GM23338 (cell line): ENCODE data around the gene GPC6. TPM values are rescaled to one million over a fixed set of nuclear protein-coding genes. Genes with fewer than 3 reads are reported as not detected.

ENCODE experiments used
- ATAC-seq: fragments of 200-7000 bp; cut with Tn5 transposase; 3 replicates; pipeline ENCODE4 v1.9.1; 2020
- DNase-seq: peaks from one replicate; pipeline ENCODE4 v3.0.0-alpha.2; 2015; ENCODE audit warnings: low spot score
- H2AFZ ChIP-seq: fragments of 200-600 bp; sonication (generic); 2 replicates; pipeline ENCODE4 v1.8.0; 2016; ENCODE audit warnings: antibody characterized with exemption, mild to moderate bottlenecking, moderate library complexity
- H3F3A ChIP-seq: fragments of 200-600 bp; sonication (generic); replicated peaks from 2 replicates; pipeline ENCODE4 v1.8.0; 2017; ENCODE audit warnings: antibody characterized with exemption, mixed run types, low read depth
- H3K27ac ChIP-seq: fragments of 200-600 bp; sonication (generic); 2 replicates; pipeline ENCODE4 v1.6.1; 2016; ENCODE audit warnings: low read depth
- H3K27me3 ChIP-seq: fragments of 200-600 bp; sonication (generic); 2 replicates; pipeline ENCODE4 v1.8.0; 2016; ENCODE audit warnings: mild to moderate bottlenecking, mixed run types, moderate library complexity; ENCODE audit not compliant: insufficient read depth
- H3K36me3 ChIP-seq: fragments of 200-600 bp; sonication (generic); 2 replicates; pipeline ENCODE4 v1.8.0; 2016; ENCODE audit warnings: mild to moderate bottlenecking; ENCODE audit not compliant: insufficient read depth
- H3K4me1 ChIP-seq: fragments of 200-600 bp; sonication (generic); 2 replicates; pipeline ENCODE4 v1.8.0; 2016; ENCODE audit warnings: mild to moderate bottlenecking, moderate library complexity; ENCODE audit not compliant: insufficient read depth
- H3K4me2 ChIP-seq: fragments of 200-600 bp; sonication (generic); 2 replicates; pipeline ENCODE4 v1.7.1; 2017; ENCODE audit warnings: mixed run types
- H3K4me3 ChIP-seq: fragments of 200-600 bp; sonication (generic); 2 replicates; pipeline ENCODE4 v1.6.1; 2016; ENCODE audit warnings: mixed run types
- H3K79me2 ChIP-seq: fragments of 200-600 bp; sonication (generic); replicated peaks from 2 replicates; pipeline ENCODE4 v1.8.0; 2017; ENCODE audit warnings: mild to moderate bottlenecking; ENCODE audit not compliant: insufficient read depth
- H3K9me2 ChIP-seq: fragments of 200-600 bp; sonication (generic); 2 replicates; pipeline ENCODE4 v1.8.0; 2017; ENCODE audit not compliant: insufficient read depth
- H4K20me1 ChIP-seq: fragments of 200-600 bp; sonication (generic); replicated peaks from 2 replicates; pipeline ENCODE4 v1.8.0; 2017; ENCODE audit warnings: mild to moderate bottlenecking; ENCODE audit not compliant: insufficient read depth
- H3K27ac Mint-ChIP-seq: 2 replicates; pipeline ENCODE4 v1.8.0; 2020; ENCODE audit warnings: inconsistent platforms, mild to moderate bottlenecking, moderate library complexity, mixed read lengths
- H3K27me3 Mint-ChIP-seq: 3 replicates; pipeline ENCODE4 v1.8.0; 2022; ENCODE audit warnings: low read depth, mild to moderate bottlenecking, moderate library complexity, mixed read lengths, inconsistent platforms; ENCODE audit not compliant: insufficient read depth, poor library complexity
- H3K36me3 Mint-ChIP-seq: 3 replicates; pipeline ENCODE4 v1.8.0; 2021; ENCODE audit warnings: low read depth, mild to moderate bottlenecking, inconsistent platforms, moderate library complexity, mixed read lengths
- H3K4me1 Mint-ChIP-seq: 3 replicates; pipeline ENCODE4 v1.8.0; 2020; ENCODE audit warnings: mild to moderate bottlenecking, inconsistent platforms, mixed read lengths
- H3K4me3 Mint-ChIP-seq: 3 replicates; pipeline ENCODE4 v1.8.0; 2021; ENCODE audit warnings: moderate library complexity, mild to moderate bottlenecking, inconsistent platforms, mixed read lengths
- H3K9me3 Mint-ChIP-seq: 3 replicates; pipeline ENCODE4 v1.8.0; 2020; ENCODE audit warnings: moderate library complexity, mild to moderate bottlenecking, inconsistent platforms, mixed read lengths
- CREB1 ChIP-seq: fragments of 250-450 bp; sonication (Bioruptor Pico); IDR thresholded peaks from 2 replicates; pipeline ENCODE4 v1.5.0; 2020; ENCODE audit warnings: low read depth, mild to moderate bottlenecking, moderate library complexity
- NANOG ChIP-seq: IDR thresholded peaks from 2 replicates; pipeline ENCODE4 v1.6.1; 2016; ENCODE audit warnings: antibody characterized with exemption, borderline replicate concordance
- POLR2AphosphoS5 ChIP-seq: IDR thresholded peaks from 2 replicates; pipeline ENCODE4 v1.6.1; 2016; ENCODE audit warnings: antibody characterized with exemption, low read depth
- STAT1 ChIP-seq: IDR thresholded peaks from one replicate; pipeline ENCODE4 v1.6.1; 2016; ENCODE audit warnings: antibody characterized with exemption; ENCODE audit not compliant: unreplicated experiment
- ZNF114 ChIP-seq: fragments of 250-450 bp; sonication (Bioruptor Pico); IDR thresholded peaks from 2 replicates; pipeline ENCODE4 v1.5.0; 2020; ENCODE audit warnings: mild to moderate bottlenecking, moderate library complexity
- ZNF331 ChIP-seq: fragments of 250-450 bp; sonication (Bioruptor Pico); IDR thresholded peaks from 2 replicates; pipeline ENCODE4 v1.5.0; 2020; ENCODE audit warnings: low read depth, mild to moderate bottlenecking, moderate library complexity
- polyA plus RNA-seq: library from polyadenylated mRNA; unstranded; fragments of >200 nt; fragmentation: Nextera tagmentation; extraction: Ambion mirVana; gene quantifications from 2 replicates; pipeline ENCODE4 v1.2.1, GENCODE V29; 2016
- total RNA-seq: library from RNA; depleted of rRNA; stranded (reverse); fragments of >200 nt; shearing (Covaris generic); gene quantifications from 2 replicates; pipeline ENCODE4 v1.2.3, GENCODE V29; 2014
- TF ChIP-seq, protein P1 (sequence below): fragments of 250-450 bp; sonication (Bioruptor Pico); IDR thresholded peaks from 2 replicates; pipeline ENCODE4 v1.5.0; 2020; ENCODE audit warnings: mild to moderate bottlenecking, moderate library complexity
- TF ChIP-seq, protein P2 (sequence below), 2 experiments: fragments of 200-600 bp in 1 of 2; sonication (generic) in 1 of 2; conservative IDR thresholded peaks; 2 replicates each; pipeline versions ENCODE4 v1.5.1 to v1.6.1; 2016 to 2017; ENCODE audit warnings: antibody characterized with exemption in 2 of 2, low read depth in 2 of 2, mild to moderate bottlenecking in 2 of 2, moderate library complexity in 1 of 2
- TF ChIP-seq, protein P3 (sequence below): IDR thresholded peaks from one replicate; pipeline ENCODE4 v1.6.1; 2018; ENCODE audit warnings: antibody characterized with exemption; ENCODE audit not compliant: unreplicated experiment

GPC6 gene
- total and polyA plus RNA-seq, 2 experiments from 2014 or later, result 6.4 to 28.6 TPM

DNA sequence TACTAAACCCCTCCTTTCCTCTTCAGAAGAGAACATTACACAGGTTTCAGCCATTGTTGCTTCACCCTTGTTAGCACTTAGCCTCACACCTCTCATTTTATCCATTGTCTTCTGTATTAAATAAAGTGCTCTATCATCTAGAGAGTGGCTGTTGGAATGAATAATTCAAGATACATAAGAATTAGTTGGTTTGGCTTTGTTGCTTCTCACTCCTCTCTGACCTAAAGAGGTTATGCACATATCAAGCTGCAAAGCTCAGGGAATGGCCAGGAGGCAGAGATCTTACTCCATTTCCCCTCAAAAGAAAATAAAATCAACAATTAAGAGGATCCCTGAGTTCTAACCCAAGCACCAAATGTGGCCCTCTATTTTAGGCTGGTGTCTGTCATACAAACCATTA is 1173.2 kb downstream of the GPC6 start:
- no peak overlapping the region for H3K4me3 Mint-ChIP-seq

More for the DNA sequence above, 1173.2 kb downstream of the GPC6 start:
- Mint-ChIP-seq H3K9me3 (no peaks in the 10 kb centered on the region), H3K36me3 (peaks cover 3% of the 10 kb centered on the region; the same call in 1 of the 3 replicates), H3K4me1 (peaks cover 2% of the 10 kb centered on the region; the same call in 1 of the 3 replicates), H3K27ac (no peak overlapping the region), H3K27me3 (no peaks in the 10 kb centered on the region)
- DNase-seq, result no peak
- Histone ChIP-seq H3K36me3 (no peaks in the 10 kb centered on the region), H3K4me1 (no peaks in the 10 kb centered on the region), H3K79me2 (no peaks in the 10 kb centered on the region), H3F3A (no peaks in the 10 kb centered on the region), H3K27ac (no peak overlapping the region), H4K20me1 (no peaks in the 10 kb centered on the region), H3K4me3 (no peak overlapping the region), H3K27me3 (no peaks in the 10 kb centered on the region), H3K9me2 (0 out of 2 replicates have a peak, but pooled peaks cover 7% of the 10 kb centered on the region), H2AFZ (no peak overlapping the region), H3K4me2 (no peak overlapping the region)
- no peak for ATAC-seq
- TF ChIP-seq POLR2AphosphoS5 (no peak), STAT1 (no peak), NANOG (no peak), ZNF114 (no peak), CREB1 (CRISPR knock-in tag) (no peak), ZNF331 (CRISPR knock-in tag) (no peak)
- TF ChIP-seq, protein P1, sequence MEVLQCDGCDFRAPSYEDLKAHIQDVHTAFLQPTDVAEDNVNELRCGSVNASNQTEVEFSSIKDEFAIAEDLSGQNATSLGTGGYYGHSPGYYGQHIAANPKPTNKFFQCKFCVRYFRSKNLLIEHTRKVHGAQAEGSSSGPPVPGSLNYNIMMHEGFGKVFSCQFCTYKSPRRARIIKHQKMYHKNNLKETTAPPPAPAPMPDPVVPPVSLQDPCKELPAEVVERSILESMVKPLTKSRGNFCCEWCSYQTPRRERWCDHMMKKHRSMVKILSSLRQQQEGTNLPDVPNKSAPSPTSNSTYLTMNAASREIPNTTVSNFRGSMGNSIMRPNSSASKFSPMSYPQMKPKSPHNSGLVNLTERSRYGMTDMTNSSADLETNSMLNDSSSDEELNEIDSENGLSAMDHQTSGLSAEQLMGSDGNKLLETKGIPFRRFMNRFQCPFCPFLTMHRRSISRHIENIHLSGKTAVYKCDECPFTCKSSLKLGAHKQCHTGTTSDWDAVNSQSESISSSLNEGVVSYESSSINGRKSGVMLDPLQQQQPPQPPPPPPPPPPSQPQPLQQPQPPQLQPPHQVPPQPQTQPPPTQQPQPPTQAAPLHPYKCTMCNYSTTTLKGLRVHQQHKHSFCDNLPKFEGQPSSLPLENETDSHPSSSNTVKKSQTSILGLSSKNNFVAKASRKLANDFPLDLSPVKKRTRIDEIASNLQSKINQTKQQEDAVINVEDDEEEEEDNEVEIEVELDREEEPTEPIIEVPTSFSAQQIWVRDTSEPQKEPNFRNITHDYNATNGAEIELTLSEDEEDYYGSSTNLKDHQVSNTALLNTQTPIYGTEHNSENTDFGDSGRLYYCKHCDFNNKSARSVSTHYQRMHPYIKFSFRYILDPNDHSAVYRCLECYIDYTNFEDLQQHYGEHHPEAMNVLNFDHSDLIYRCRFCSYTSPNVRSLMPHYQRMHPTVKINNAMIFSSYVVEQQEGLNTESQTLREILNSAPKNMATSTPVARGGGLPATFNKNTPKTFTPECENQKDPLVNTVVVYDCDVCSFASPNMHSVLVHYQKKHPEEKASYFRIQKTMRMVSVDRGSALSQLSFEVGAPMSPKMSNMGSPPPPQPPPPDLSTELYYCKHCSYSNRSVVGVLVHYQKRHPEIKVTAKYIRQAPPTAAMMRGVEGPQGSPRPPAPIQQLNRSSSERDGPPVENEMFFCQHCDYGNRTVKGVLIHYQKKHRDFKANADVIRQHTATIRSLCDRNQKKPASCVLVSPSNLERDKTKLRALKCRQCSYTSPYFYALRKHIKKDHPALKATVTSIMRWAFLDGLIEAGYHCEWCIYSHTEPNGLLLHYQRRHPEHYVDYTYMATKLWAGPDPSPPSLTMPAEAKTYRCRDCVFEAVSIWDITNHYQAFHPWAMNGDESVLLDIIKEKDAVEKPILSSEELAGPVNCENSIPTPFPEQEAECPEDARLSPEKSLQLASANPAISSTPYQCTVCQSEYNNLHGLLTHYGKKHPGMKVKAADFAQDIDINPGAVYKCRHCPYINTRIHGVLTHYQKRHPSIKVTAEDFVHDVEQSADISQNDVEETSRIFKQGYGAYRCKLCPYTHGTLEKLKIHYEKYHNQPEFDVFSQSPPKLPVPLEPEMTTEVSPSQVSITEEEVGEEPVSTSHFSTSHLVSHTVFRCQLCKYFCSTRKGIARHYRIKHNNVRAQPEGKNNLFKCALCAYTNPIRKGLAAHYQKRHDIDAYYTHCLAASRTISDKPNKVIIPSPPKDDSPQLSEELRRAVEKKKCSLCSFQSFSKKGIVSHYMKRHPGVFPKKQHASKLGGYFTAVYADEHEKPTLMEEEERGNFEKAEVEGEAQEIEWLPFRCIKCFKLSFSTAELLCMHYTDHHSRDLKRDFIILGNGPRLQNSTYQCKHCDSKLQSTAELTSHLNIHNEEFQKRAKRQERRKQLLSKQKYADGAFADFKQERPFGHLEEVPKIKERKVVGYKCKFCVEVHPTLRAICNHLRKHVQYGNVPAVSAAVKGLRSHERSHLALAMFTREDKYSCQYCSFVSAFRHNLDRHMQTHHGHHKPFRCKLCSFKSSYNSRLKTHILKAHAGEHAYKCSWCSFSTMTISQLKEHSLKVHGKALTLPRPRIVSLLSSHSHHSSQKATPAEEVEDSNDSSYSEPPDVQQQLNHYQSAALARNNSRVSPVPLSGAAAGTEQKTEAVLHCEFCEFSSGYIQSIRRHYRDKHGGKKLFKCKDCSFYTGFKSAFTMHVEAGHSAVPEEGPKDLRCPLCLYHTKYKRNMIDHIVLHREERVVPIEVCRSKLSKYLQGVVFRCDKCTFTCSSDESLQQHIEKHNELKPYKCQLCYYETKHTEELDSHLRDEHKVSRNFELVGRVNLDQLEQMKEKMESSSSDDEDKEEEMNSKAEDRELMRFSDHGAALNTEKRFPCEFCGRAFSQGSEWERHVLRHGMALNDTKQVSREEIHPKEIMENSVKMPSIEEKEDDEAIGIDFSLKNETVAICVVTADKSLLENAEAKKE, result no peak
- TF ChIP-seq, protein P2, sequence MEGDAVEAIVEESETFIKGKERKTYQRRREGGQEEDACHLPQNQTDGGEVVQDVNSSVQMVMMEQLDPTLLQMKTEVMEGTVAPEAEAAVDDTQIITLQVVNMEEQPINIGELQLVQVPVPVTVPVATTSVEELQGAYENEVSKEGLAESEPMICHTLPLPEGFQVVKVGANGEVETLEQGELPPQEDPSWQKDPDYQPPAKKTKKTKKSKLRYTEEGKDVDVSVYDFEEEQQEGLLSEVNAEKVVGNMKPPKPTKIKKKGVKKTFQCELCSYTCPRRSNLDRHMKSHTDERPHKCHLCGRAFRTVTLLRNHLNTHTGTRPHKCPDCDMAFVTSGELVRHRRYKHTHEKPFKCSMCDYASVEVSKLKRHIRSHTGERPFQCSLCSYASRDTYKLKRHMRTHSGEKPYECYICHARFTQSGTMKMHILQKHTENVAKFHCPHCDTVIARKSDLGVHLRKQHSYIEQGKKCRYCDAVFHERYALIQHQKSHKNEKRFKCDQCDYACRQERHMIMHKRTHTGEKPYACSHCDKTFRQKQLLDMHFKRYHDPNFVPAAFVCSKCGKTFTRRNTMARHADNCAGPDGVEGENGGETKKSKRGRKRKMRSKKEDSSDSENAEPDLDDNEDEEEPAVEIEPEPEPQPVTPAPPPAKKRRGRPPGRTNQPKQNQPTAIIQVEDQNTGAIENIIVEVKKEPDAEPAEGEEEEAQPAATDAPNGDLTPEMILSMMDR (conservative IDR thresholded peaks at IDR 0.05; ENCODE audit: low read depth in 2 of 2), result no peak
- TF ChIP-seq, protein P3, sequence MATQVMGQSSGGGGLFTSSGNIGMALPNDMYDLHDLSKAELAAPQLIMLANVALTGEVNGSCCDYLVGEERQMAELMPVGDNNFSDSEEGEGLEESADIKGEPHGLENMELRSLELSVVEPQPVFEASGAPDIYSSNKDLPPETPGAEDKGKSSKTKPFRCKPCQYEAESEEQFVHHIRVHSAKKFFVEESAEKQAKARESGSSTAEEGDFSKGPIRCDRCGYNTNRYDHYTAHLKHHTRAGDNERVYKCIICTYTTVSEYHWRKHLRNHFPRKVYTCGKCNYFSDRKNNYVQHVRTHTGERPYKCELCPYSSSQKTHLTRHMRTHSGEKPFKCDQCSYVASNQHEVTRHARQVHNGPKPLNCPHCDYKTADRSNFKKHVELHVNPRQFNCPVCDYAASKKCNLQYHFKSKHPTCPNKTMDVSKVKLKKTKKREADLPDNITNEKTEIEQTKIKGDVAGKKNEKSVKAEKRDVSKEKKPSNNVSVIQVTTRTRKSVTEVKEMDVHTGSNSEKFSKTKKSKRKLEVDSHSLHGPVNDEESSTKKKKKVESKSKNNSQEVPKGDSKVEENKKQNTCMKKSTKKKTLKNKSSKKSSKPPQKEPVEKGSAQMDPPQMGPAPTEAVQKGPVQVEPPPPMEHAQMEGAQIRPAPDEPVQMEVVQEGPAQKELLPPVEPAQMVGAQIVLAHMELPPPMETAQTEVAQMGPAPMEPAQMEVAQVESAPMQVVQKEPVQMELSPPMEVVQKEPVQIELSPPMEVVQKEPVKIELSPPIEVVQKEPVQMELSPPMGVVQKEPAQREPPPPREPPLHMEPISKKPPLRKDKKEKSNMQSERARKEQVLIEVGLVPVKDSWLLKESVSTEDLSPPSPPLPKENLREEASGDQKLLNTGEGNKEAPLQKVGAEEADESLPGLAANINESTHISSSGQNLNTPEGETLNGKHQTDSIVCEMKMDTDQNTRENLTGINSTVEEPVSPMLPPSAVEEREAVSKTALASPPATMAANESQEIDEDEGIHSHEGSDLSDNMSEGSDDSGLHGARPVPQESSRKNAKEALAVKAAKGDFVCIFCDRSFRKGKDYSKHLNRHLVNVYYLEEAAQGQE, result no peak
